Gastroesophageal sphincter (tissue), 4 donors: ENCODE data around the gene LYVE1. TPM values are rescaled to one million over a fixed set of nuclear protein-coding genes. Genes with fewer than 3 reads are reported as not detected.

Experiments
- ATAC-seq: fragments of 150-250 bp; one replicate; pipeline ENCODE4 v1.9.1; 2016; ENCODE audit warnings: mild to moderate bottlenecking, moderate library complexity
- H3K27ac ChIP-seq, 4 donors: fragments of 200-600 bp; sonication (generic) in 3 of 4; 1 replicate in 3 of 4; 2 replicates in 1 of 4; pipeline ENCODE4 v1.5.1; 2016 to 2019
- H3K27me3 ChIP-seq: fragments of 200-600 bp; sonication (generic); one replicate; pipeline ENCODE4 v1.5.1; 2019
- H3K36me3 ChIP-seq, 2 donors: fragments of 200-600 bp; sonication (generic); one replicate each; pipeline ENCODE4 v1.5.1; 2019; ENCODE audit warnings: control low read depth in 1 of 2
- H3K4me1 ChIP-seq, 3 donors: fragments of 200-600 bp; sonication (generic); 1 replicate in 2 of 3; 2 replicates in 1 of 3; pipeline ENCODE4 v1.5.1; 2016 to 2019; ENCODE audit warnings: control low read depth in 2 of 3
- H3K4me3 ChIP-seq, 2 donors: fragments of 200-600 bp; sonication (generic); one replicate each; pipeline ENCODE4 v1.5.1; 2019; ENCODE audit warnings: mild to moderate bottlenecking in 1 of 2, moderate library complexity in 1 of 2
- H3K9me3 ChIP-seq, 3 donors: fragments of 200-600 bp; sonication (generic); one replicate each; pipeline ENCODE4 v1.5.1; 2017 to 2019; ENCODE audit warnings: control low read depth in 2 of 3
- CTCF ChIP-seq, 4 experiments: fragments of 200-600 bp in 2 of 4; fragments of 450-650 bp in 2 of 4; sonication (generic) in 1 of 4; IDR thresholded peaks; one replicate each; pipeline ENCODE4 v1.5.1; 2017 to 2019; ENCODE audit warnings: antibody characterized with exemption in 4 of 4, mild to moderate bottlenecking in 2 of 4, moderate library complexity in 2 of 4
- EP300 ChIP-seq: sonication (generic); formaldehyde crosslinking; IDR thresholded peaks from one replicate; pipeline ENCODE4 v1.6.1; 2017; ENCODE audit warnings: antibody characterized with exemption, mild to moderate bottlenecking
- POLR2A ChIP-seq, 2 donors: fragments of 450-650 bp; IDR thresholded peaks; one replicate each; pipeline ENCODE4 v1.6.1; 2017; ENCODE audit warnings: antibody characterized with exemption in 2 of 2, mild to moderate bottlenecking in 2 of 2, moderate library complexity in 1 of 2
- POLR2AphosphoS5 ChIP-seq: sonication (generic); formaldehyde crosslinking; IDR thresholded peaks from one replicate; pipeline ENCODE4 v1.6.1; 2017; ENCODE audit warnings: antibody characterized with exemption
- WGBS, 2 donors: methylation state at CpG; one replicate each; pipeline ENCODE4 v1.1.5; 2018; ENCODE audit warnings: low coverage in 1 of 2; 5-methylcytosine and 5-hydroxymethylcytosine counted together
- total RNA-seq, 4 donors: library from RNA; depleted of rRNA; stranded (reverse); fragments of >200 nt; gene quantifications; one replicate each; pipeline ENCODE4 v1.1.0, GENCODE V29; 2016

LYVE1 gene
- total RNA-seq, 4 donors from 2014 or later, result 13.2 to 191 (median 102) TPM

- no peaks in the 10 kb centered on the region for H3K9me3 ChIP-seq
- H3K36me3 ChIP-seq, result peaks cover 0 to 60% of the 10 kb centered on the region in 2 donors
- peaks cover 4 to 76% (median 18%) of the 10 kb centered on the region in 3 donors for H3K4me1 ChIP-seq
- TF ChIP-seq POLR2A (IDR thresholded peaks at IDR 0.05) (no peak), CTCF (IDR thresholded peaks at IDR 0.05) (no peak)
- WGBS, 2 donors, result 72 to 96% methylated on average over 6 to 7 of the region's 7 CpGs
- H3K27me3 ChIP-seq, result no peaks in the 10 kb centered on the region
- H3K27ac ChIP-seq, result peak overlapping the region; percentile 83 to 85 (median 84)
- ATAC-seq, result no peak
- no peak overlapping the region for H3K4me3 ChIP-seq
Observed at GRCh38 chr11:10587388-10587787, 18.9 kb upstream of the LYVE1 start.

GRCh38 chr11:10584071-10584501 lies 15.6 kb upstream of the LYVE1 start:
- ATAC-seq, result no peak
- 0 to 6% methylated on average over 3 of the region's 3 CpGs for WGBS, 2 donors
- Histone ChIP-seq H3K36me3 (peaks cover 0 to 62% of the 10 kb centered on the region in 2 donors), H3K4me1 (peaks cover 20 to 94% (median 22%) of the 10 kb centered on the region in 3 donors), H3K27ac (peak overlapping the region; percentile 74 to 85 (median 83)), H3K9me3 (no peaks in the 10 kb centered on the region), H3K27me3 (no peaks in the 10 kb centered on the region), H3K4me3 (no peak overlapping the region)
- TF ChIP-seq EP300 (no peak), CTCF (IDR thresholded peaks at IDR 0.05) (no peak), POLR2A (IDR thresholded peaks at IDR 0.05) (no peak), POLR2AphosphoS5 (no peak)

GRCh38 chr11:10581481-10582019 lies 13.1 kb upstream of the LYVE1 start:
- H3K9me3 ChIP-seq, result no peaks in the 10 kb centered on the region
- TF ChIP-seq CTCF (IDR thresholded peaks at IDR 0.05) (no peak), POLR2AphosphoS5 (peak; percentile 8), EP300 (no peak), POLR2A (IDR thresholded peaks at IDR 0.05) (no peak)
- peak overlapping the region; percentile 8 to 83 (median 78) for H3K27ac ChIP-seq
- H3K27me3 ChIP-seq, result no peaks in the 10 kb centered on the region
- H3K4me1 ChIP-seq, result peaks cover 21 to 92% (median 26%) of the 10 kb centered on the region in 3 donors
- 42 to 54% methylated on average over 2 to 3 of the region's 4 CpGs for WGBS, 2 donors
- peaks cover 0 to 69% of the 10 kb centered on the region in 2 donors for H3K36me3 ChIP-seq
- ATAC-seq, result peak; percentile 69
- no peak overlapping the region for H3K4me3 ChIP-seq

DNA sequence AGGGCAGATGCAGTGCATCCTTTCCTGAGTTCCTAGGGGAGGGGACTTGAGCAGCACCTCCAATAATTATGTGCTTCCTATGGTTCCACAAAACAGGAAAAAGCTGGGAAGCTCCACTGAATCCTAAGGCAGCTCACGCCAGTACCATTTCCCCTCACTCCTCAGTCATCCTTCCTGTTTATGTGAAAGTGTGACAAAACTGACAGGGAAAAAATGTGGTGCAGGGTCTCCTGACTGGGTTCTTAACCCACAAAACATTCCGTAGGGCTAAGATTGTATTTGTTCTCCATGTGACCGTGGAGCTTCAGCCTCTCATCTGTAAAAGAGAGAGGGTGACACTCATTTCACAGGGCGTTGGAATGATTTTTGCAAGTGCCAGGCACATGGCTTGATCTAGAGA lies 12.2 kb upstream of the LYVE1 start:
- Histone ChIP-seq H3K36me3 (peaks cover 0 to 78% of the 10 kb centered on the region in 2 donors), H3K27ac (peak overlapping the region; percentile 74 to 83 (median 79)), H3K27me3 (no peaks in the 10 kb centered on the region), H3K9me3 (no peaks in the 10 kb centered on the region), H3K4me1 (peaks cover 17 to 84% (median 22%) of the 10 kb centered on the region in 3 donors), H3K4me3 (no peak overlapping the region)
- ATAC-seq, result no peak
- 70 to 100% methylated on average over 1 to 4 of the region's 4 CpGs for WGBS, 2 donors
- no peak for TF ChIP-seq CTCF (IDR thresholded peaks at IDR 0.05)
- TF ChIP-seq POLR2A (IDR thresholded peaks at IDR 0.05), result no peak
- TF ChIP-seq EP300, result no peak
- TF ChIP-seq POLR2AphosphoS5, result no peak

GRCh38 chr11:10579700-10580099 lies 11.2 kb upstream of the LYVE1 start:
- peaks cover 17 to 81% (median 22%) of the 10 kb centered on the region in 3 donors for H3K4me1 ChIP-seq
- WGBS, 2 donors, result 92% methylated on average over 3 of the region's 3 CpGs; no CpG with 5 or more reads in 1 of the 2 donors
- ATAC-seq, result no peak
- H3K27me3 ChIP-seq, result no peaks in the 10 kb centered on the region
- peaks cover 0 to 88% of the 10 kb centered on the region in 2 donors for H3K36me3 ChIP-seq
- peak overlapping the region; percentile 74 to 83 (median 79) for H3K27ac ChIP-seq
- H3K9me3 ChIP-seq, result no peaks in the 10 kb centered on the region
- H3K4me3 ChIP-seq, result no peak overlapping the region
- TF ChIP-seq POLR2A (IDR thresholded peaks at IDR 0.05) (no peak), EP300 (no peak), CTCF (IDR thresholded peaks at IDR 0.05) (no peak), POLR2AphosphoS5 (no peak)
